B cell (primary cell): ENCODE data around the gene BHLHA15. TPM values are rescaled to one million over a fixed set of nuclear protein-coding genes. Genes with fewer than 3 reads are reported as not detected.

Experiments
- ATAC-seq: fragments of 200-7000 bp; cut with Tn5 transposase; one replicate; pipeline ENCODE4 v1.10.0; 2021; ENCODE audit warnings: low read depth, mild to moderate bottlenecking, moderate number of reproducible peaks, moderate library complexity
- CTCF ChIA-PET: fragments of 350-600 bp; sonication (Branson Sonifier 250); formaldehyde crosslinking; loops from one replicate; lab custom pipeline; 2021; ENCODE audit warnings: antibody characterized with exemption, inconsistent platforms; lab: Charles Lee
- POLR2A ChIA-PET: fragments of 350-600 bp; sonication (Branson Sonifier 250); formaldehyde crosslinking; loops from one replicate; lab custom pipeline; 2021; ENCODE audit warnings: antibody characterized with exemption; lab: Charles Lee
- DNase-seq: peaks from one replicate; pipeline ENCODE4 v3.0.0; 2013
- H2AFZ ChIP-seq: 2 replicates; pipeline ENCODE4 v1.6.1; 2012; ENCODE audit warnings: mild to moderate bottlenecking, low read depth, low read length; ENCODE audit not compliant: insufficient read depth, poor library complexity, severe bottlenecking
- H3K27ac ChIP-seq, 2 donors: 1 replicate in 1 of 2; 2 replicates in 1 of 2; pipeline ENCODE4 v1.5.1; 2012 to 2013; ENCODE audit warnings: low read length in 2 of 2, mild to moderate bottlenecking in 2 of 2, moderate library complexity in 1 of 2
- H3K27me3 ChIP-seq, 4 experiments: fragments of 200-600 bp in 1 of 4; sonication (generic) in 1 of 4; replicated peaks in 1 of 4; 1 replicate in 2 of 4; 2 replicates in 2 of 4; pipeline versions ENCODE4 v1.6.1 to v1.7.0; 2013 to 2016; ENCODE audit warnings: low read length in 3 of 4, mild to moderate bottlenecking in 2 of 4, mixed read lengths in 1 of 4, moderate library complexity in 1 of 4; ENCODE audit not compliant: insufficient read depth in 4 of 4, control insufficient read depth in 3 of 4; ENCODE audit errors: control extremely low read depth in 1 of 4
- H3K36me3 ChIP-seq, 2 experiments: replicated peaks in 1 of 2; 1 replicate in 1 of 2; 2 replicates in 1 of 2; pipeline versions ENCODE4 v1.6.1 to v1.7.1; 2013; ENCODE audit warnings: low read length in 1 of 2; ENCODE audit not compliant: insufficient read depth in 2 of 2, control insufficient read depth in 1 of 2; ENCODE audit errors: control extremely low read depth in 1 of 2, extremely low read depth in 1 of 2
- H3K4me1 ChIP-seq, 2 donors: fragments of 200-600 bp in 1 of 2; sonication (generic) in 1 of 2; 1 replicate in 1 of 2; 2 replicates in 1 of 2; pipeline versions ENCODE4 v1.5.1 to v1.6.1; 2013 to 2017; ENCODE audit warnings: low read length in 2 of 2; ENCODE audit not compliant: control insufficient read depth in 2 of 2, insufficient read depth in 2 of 2
- H3K4me2 ChIP-seq: replicated peaks from 2 replicates; pipeline ENCODE3; 2012; ENCODE audit warnings: mild to moderate bottlenecking, low read depth, low read length; ENCODE audit not compliant: poor library complexity, severe bottlenecking
- H3K4me3 ChIP-seq, 5 experiments: fragments of 200-600 bp in 1 of 5; sonication (generic) in 1 of 5; 1 replicate in 3 of 5; 2 replicates in 2 of 5; pipeline versions ENCODE4 v1.5.1 to v1.7.0; 2011 to 2016; ENCODE audit warnings: low read length in 4 of 5, mild to moderate bottlenecking in 4 of 5, low read depth in 2 of 5, control low read depth in 1 of 5, moderate library complexity in 1 of 5; ENCODE audit not compliant: insufficient read depth in 1 of 5; ENCODE audit errors: control extremely low read depth in 1 of 5, extremely low read depth in 1 of 5
- H3K79me2 ChIP-seq: fragments of 200-600 bp; sonication (generic); one replicate; pipeline ENCODE4 v1.6.0; 2016; ENCODE audit warnings: low read length; ENCODE audit not compliant: control insufficient read depth, insufficient read depth
- H3K9ac ChIP-seq: fragments of 200-600 bp; sonication (generic); 2 replicates; pipeline ENCODE4 v1.6.1; 2017; ENCODE audit warnings: mild to moderate bottlenecking, low read length, moderate library complexity
- H3K9me3 ChIP-seq, 3 donors: one replicate each; pipeline versions ENCODE4 v1.6.1 to v1.7.1; 2013; ENCODE audit warnings: low read length in 2 of 3; ENCODE audit not compliant: control insufficient read depth in 2 of 3, insufficient read depth in 1 of 3; ENCODE audit errors: control extremely low read depth in 1 of 3
- H4K20me1 ChIP-seq: 2 replicates; pipeline ENCODE4 v1.6.0; 2012; ENCODE audit warnings: mild to moderate bottlenecking, low read length; ENCODE audit not compliant: insufficient read depth, control insufficient read depth, poor library complexity, severe bottlenecking
- H3K27ac Mint-ChIP-seq: one replicate; pipeline ENCODE4 v1.8.0; 2021; ENCODE audit warnings: mixed read lengths
- H3K27me3 Mint-ChIP-seq: one replicate; pipeline ENCODE4 v1.8.0; 2021; ENCODE audit warnings: mixed read lengths
- H3K4me1 Mint-ChIP-seq: one replicate; pipeline ENCODE4 v1.8.0; 2021; ENCODE audit warnings: mixed read lengths
- H3K4me3 Mint-ChIP-seq: one replicate; pipeline ENCODE4 v1.8.0; 2021; ENCODE audit warnings: mixed read lengths
- H3K9me3 Mint-ChIP-seq: one replicate; pipeline ENCODE4 v1.8.0; 2022; ENCODE audit warnings: mixed read lengths; ENCODE audit not compliant: insufficient read depth
- EZH2 ChIP-seq: IDR thresholded peaks from 2 replicates; pipeline ENCODE4 v1.6.1; 2012; ENCODE audit warnings: borderline replicate concordance, low read depth, mild to moderate bottlenecking, moderate library complexity, low read length; ENCODE audit not compliant: insufficient read depth, poor library complexity, severe bottlenecking
- WGBS: methylation state at CpG from one replicate; pipeline ENCODE4 v1.1.5; 2013; ENCODE audit warnings: missing lambda C conversion rate; ENCODE audit not compliant: insufficient coverage; 5-methylcytosine and 5-hydroxymethylcytosine counted together
- intact Hi-C: fragments of 100-400 bp; cut with micrococcal nuclease; formaldehyde crosslinking; loops from one replicate; pipeline ENCODE4 v1.10.0; 2022
- polyA plus RNA-seq: library from polyadenylated mRNA; depleted of rRNA; stranded (reverse); fragments of >200 nt; gene quantifications from 2 replicates; pipeline ENCODE4 v1.2.3, GENCODE V29; 2012
- total RNA-seq, 2 donors: library from RNA; stranded (reverse); fragments of 120-200 nt in 1 of 2; gene quantifications; 1 replicate in 1 of 2; 2 replicates in 1 of 2; pipeline versions ENCODE4 v1.2.3 to v1.2.4, GENCODE V29; 2013 to 2022
- TF ChIP-seq, protein P1 (sequence below): fragments of 200-600 bp; IDR thresholded peaks from one replicate; pipeline ENCODE4 v1.8.0; 2022; ENCODE audit warnings: antibody characterized with exemption, mild to moderate bottlenecking

BHLHA15 gene
- total and polyA plus RNA-seq, 2 donors (not counting 1 experiment from before 2014, with no cell fraction given) = 0.74 to 2.2 TPM

DNA sequence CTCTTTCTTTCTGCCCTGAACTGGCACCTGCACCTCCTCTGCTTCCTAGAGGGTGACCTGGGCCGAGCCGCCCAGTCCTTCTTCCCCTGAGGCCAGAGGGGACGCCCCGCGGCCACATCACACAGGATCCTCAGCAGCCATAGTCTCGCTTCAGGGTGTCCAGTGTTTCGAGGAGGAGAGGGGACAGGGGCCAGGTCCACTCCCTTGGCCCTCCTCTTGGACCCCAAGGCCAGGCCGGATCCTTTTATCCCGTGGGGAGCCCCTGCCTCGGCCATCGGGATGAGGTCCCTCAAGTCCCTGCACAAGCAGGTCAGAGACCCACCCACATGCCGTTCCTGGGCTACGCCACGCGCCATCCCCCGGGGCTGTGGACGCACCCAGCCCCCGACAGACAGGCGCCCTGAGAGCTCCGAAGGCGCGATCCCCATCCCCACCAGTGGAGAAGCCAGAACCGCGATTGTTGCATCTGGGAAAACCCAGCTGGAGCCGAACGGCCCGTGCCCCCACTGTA, 3.6 kb downstream of the BHLHA15 start:
- intact Hi-C loops = no loop called here
- H3K9me3 Mint-ChIP-seq = no peaks in the 10 kb centered on the region
- DNase-seq = no peak
- Histone ChIP-seq H2AFZ (no peak overlapping the region), H3K9ac (no peak overlapping the region), H3K4me3 (no peak overlapping the region), H3K4me2 (no peak overlapping the region), H4K20me1 (peaks cover 39% of the 10 kb centered on the region), H3K27me3 (peaks cover 0 to 25% (median 8%) of the 10 kb centered on the region in 4 experiments), H3K36me3 (peaks cover 0 to 16% of the 10 kb centered on the region in 2 experiments), H3K27ac (no peak overlapping the region), H3K79me2 (no peaks in the 10 kb centered on the region), H3K4me1 (peaks cover 31% of the 10 kb centered on the region in 2 donors), H3K9me3 (peaks cover 0 to 12% (median 0%) of the 10 kb centered on the region in 3 donors)
- ATAC-seq = no peak
- WGBS = 97% methylated on average over 24 of the region's 27 CpGs
- peaks cover 28% of the 10 kb centered on the region for H3K4me1 Mint-ChIP-seq
- H3K4me3 Mint-ChIP-seq = no peak overlapping the region
- CTCF ChIA-PET = interaction anchor here (1.1 kb wide), 1 partner anchor 45 kb away, joined by 3 read pairs; no protein-coding TSS in a partner anchor
- H3K27ac Mint-ChIP-seq = no peak overlapping the region
- peaks cover 10% of the 10 kb centered on the region for H3K27me3 Mint-ChIP-seq
- TF ChIP-seq, protein P1, sequence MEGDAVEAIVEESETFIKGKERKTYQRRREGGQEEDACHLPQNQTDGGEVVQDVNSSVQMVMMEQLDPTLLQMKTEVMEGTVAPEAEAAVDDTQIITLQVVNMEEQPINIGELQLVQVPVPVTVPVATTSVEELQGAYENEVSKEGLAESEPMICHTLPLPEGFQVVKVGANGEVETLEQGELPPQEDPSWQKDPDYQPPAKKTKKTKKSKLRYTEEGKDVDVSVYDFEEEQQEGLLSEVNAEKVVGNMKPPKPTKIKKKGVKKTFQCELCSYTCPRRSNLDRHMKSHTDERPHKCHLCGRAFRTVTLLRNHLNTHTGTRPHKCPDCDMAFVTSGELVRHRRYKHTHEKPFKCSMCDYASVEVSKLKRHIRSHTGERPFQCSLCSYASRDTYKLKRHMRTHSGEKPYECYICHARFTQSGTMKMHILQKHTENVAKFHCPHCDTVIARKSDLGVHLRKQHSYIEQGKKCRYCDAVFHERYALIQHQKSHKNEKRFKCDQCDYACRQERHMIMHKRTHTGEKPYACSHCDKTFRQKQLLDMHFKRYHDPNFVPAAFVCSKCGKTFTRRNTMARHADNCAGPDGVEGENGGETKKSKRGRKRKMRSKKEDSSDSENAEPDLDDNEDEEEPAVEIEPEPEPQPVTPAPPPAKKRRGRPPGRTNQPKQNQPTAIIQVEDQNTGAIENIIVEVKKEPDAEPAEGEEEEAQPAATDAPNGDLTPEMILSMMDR = no peak
- TF ChIP-seq EZH2 = no peak
- POLR2A ChIA-PET = no interaction called here
